Measurements from ENCODE around the gene MAMSTR. TPM values are rescaled to one million over a fixed set of nuclear protein-coding genes. Genes with fewer than 3 reads are reported as not detected.

Gene MAMSTR
- polyA plus RNA-seq, 1 donor (not counting 4 experiments of a cell fraction or from before 2014, with no cell fraction given), result 0.35 TPM

GRCh38 chr19:48698046-48698445, 21.5 kb downstream of the MAMSTR start:
- FAIRE-seq, result peak; percentile 34
- no peak for DNase-seq (ENCODE audit: low read depth, low spot score)
- Histone ChIP-seq H4K20me1 (ENCODE audit: control insufficient read depth, extremely low read depth, insufficient read depth, low read length) (no peaks in the 10 kb centered on the region), H3K9me1 (ENCODE audit: control insufficient read depth, extremely low read depth, insufficient read depth, low read length) (no peaks in the 10 kb centered on the region), H3K4me2 (ENCODE audit: control insufficient read depth, extremely low read depth, insufficient read depth, low read depth, low read length) (no peak overlapping the region), H3K9ac (ENCODE audit: control insufficient read depth, extremely low read depth, insufficient read depth, low read length) (no peak overlapping the region), H3K4me1 (ENCODE audit: control insufficient read depth, extremely low read depth, insufficient read depth, low read length) (peaks cover 26% of the 10 kb centered on the region), H3K4me3 (ENCODE audit: control insufficient read depth in 2 of 3, extremely low read depth in 1 of 3, insufficient read depth in 2 of 3, low read depth in 1 of 3, low read length in 3 of 3) (no peak overlapping the region), H2AFZ (ENCODE audit: control insufficient read depth, low read length) (no peak overlapping the region), H3K36me3 (ENCODE audit: control insufficient read depth in 2 of 2, extremely low read depth in 1 of 2, insufficient read depth in 2 of 2, low read length in 2 of 2) (peaks cover 0 to 3% of the 10 kb centered on the region in 2 experiments), H3K27me3 (ENCODE audit: control insufficient read depth, extremely low read depth, insufficient read depth, low read length) (no peaks in the 10 kb centered on the region), H3K79me2 (ENCODE audit: control insufficient read depth, insufficient read depth, low read length) (no peaks in the 10 kb centered on the region), H3K27ac (ENCODE audit: control insufficient read depth, insufficient read depth, low read length) (peak overlapping the region; percentile 26), H3K9me3 (ENCODE audit: control insufficient read depth, low read depth, low read length) (no peaks in the 10 kb centered on the region)
- TF ChIP-seq, protein P1, sequence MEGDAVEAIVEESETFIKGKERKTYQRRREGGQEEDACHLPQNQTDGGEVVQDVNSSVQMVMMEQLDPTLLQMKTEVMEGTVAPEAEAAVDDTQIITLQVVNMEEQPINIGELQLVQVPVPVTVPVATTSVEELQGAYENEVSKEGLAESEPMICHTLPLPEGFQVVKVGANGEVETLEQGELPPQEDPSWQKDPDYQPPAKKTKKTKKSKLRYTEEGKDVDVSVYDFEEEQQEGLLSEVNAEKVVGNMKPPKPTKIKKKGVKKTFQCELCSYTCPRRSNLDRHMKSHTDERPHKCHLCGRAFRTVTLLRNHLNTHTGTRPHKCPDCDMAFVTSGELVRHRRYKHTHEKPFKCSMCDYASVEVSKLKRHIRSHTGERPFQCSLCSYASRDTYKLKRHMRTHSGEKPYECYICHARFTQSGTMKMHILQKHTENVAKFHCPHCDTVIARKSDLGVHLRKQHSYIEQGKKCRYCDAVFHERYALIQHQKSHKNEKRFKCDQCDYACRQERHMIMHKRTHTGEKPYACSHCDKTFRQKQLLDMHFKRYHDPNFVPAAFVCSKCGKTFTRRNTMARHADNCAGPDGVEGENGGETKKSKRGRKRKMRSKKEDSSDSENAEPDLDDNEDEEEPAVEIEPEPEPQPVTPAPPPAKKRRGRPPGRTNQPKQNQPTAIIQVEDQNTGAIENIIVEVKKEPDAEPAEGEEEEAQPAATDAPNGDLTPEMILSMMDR (optimal IDR thresholded peaks at IDR 0.05 in 1 of 3, IDR thresholded peaks at IDR 0.05 in 1 of 3, conservative IDR thresholded peaks at IDR 0.05 in 1 of 3; ENCODE audit: extremely low read depth in 1 of 3, insufficient read depth in 2 of 3, low read length in 3 of 3), result no peak
- no peak for TF ChIP-seq EZH2 (IDR thresholded peaks at IDR 0.05; ENCODE audit: low read length)
- dilution Hi-C loops (cut with MboI; ENCODE audit: extremely low pct_ligation_motif_present, low sequenced_read_pairs), result no loop called here

- peak overlapping the region; percentile 95 for H3K4me2 ChIP-seq (ENCODE audit: control insufficient read depth, extremely low read depth, insufficient read depth, low read depth, low read length)
- peak overlapping the region; percentile 83 for H2AFZ ChIP-seq (ENCODE audit: control insufficient read depth, low read length)
- no peak for TF ChIP-seq EZH2 (IDR thresholded peaks at IDR 0.05; ENCODE audit: low read length)
- TF ChIP-seq, protein P1 (optimal IDR thresholded peaks at IDR 0.05 in 1 of 3, IDR thresholded peaks at IDR 0.05 in 1 of 3, conservative IDR thresholded peaks at IDR 0.05 in 1 of 3; ENCODE audit: extremely low read depth in 1 of 3, insufficient read depth in 2 of 3, low read length in 3 of 3), result no peak
Measured at GRCh38 chr19:48696353-48697010, 23.0 kb downstream of the MAMSTR start.

More at GRCh38 chr19:48696353-48697010, 23.0 kb downstream of the MAMSTR start:
- Histone ChIP-seq H3K9me1 (ENCODE audit: control insufficient read depth, extremely low read depth, insufficient read depth, low read length) (no peaks in the 10 kb centered on the region), H3K4me1 (ENCODE audit: control insufficient read depth, extremely low read depth, insufficient read depth, low read length) (peaks cover 26% of the 10 kb centered on the region), H3K9ac (ENCODE audit: control insufficient read depth, extremely low read depth, insufficient read depth, low read length) (peak overlapping the region; percentile 60), H3K27me3 (ENCODE audit: control insufficient read depth, extremely low read depth, insufficient read depth, low read length) (no peaks in the 10 kb centered on the region), H4K20me1 (ENCODE audit: control insufficient read depth, extremely low read depth, insufficient read depth, low read length) (no peaks in the 10 kb centered on the region), H3K27ac (ENCODE audit: control insufficient read depth, insufficient read depth, low read length) (peak overlapping the region; percentile 36), H3K36me3 (ENCODE audit: control insufficient read depth in 2 of 2, extremely low read depth in 1 of 2, insufficient read depth in 2 of 2, low read length in 2 of 2) (peaks cover 0 to 1% of the 10 kb centered on the region in 2 experiments), H3K9me3 (ENCODE audit: control insufficient read depth, low read depth, low read length) (no peaks in the 10 kb centered on the region), H3K4me3 (ENCODE audit: control insufficient read depth in 2 of 3, extremely low read depth in 1 of 3, insufficient read depth in 2 of 3, low read depth in 1 of 3, low read length in 3 of 3) (peak overlapping the region; percentile 48 to 70 (median 67)), H3K79me2 (ENCODE audit: control insufficient read depth, insufficient read depth, low read length) (no peaks in the 10 kb centered on the region)
- dilution Hi-C loops (cut with MboI; ENCODE audit: extremely low pct_ligation_motif_present, low sequenced_read_pairs), result no loop called here
- DNase-seq (ENCODE audit: low read depth, low spot score) (no peak), FAIRE-seq (no peak)
